Fibroblast of lung (primary cell): Measurements from ENCODE around the gene WRAP53. TPM values are rescaled to one million over a fixed set of nuclear protein-coding genes. Genes with fewer than 3 reads are reported as not detected.

Experiments
- DNase-seq, 2 donors: peaks; one replicate each; pipeline versions ENCODE4 v3.0.0 to v3.0.0-alpha.2; 2010; ENCODE audit warnings: low read depth in 2 of 2
- H2AFZ ChIP-seq: 2 replicates; pipeline ENCODE4 v1.5.1; 2012; ENCODE audit warnings: low read length, control low read depth, inconsistent platforms
- H3K27ac ChIP-seq: 2 replicates; pipeline ENCODE4 v1.5.1; 2011; ENCODE audit warnings: low read length, control low read depth; ENCODE audit not compliant: insufficient read depth
- H3K27me3 ChIP-seq: 2 replicates; pipeline ENCODE4 v1.5.1; 2011; ENCODE audit warnings: mild to moderate bottlenecking, low read length; ENCODE audit not compliant: control insufficient read depth, insufficient read depth
- H3K36me3 ChIP-seq: 2 replicates; pipeline ENCODE4 v1.5.1; 2011; ENCODE audit warnings: low read length; ENCODE audit not compliant: control insufficient read depth, insufficient read depth
- H3K4me1 ChIP-seq: 2 replicates; pipeline ENCODE4 v1.5.1; 2011; ENCODE audit warnings: low read length; ENCODE audit not compliant: control insufficient read depth, insufficient read depth; ENCODE audit errors: extremely low read depth
- H3K4me2 ChIP-seq: 2 replicates; pipeline ENCODE4 v1.5.1; 2011; ENCODE audit warnings: low read length, control low read depth; ENCODE audit not compliant: insufficient read depth; ENCODE audit errors: extremely low read depth
- H3K4me3 ChIP-seq, 4 experiments: fragments of 200-600 bp in 1 of 4; sonication (generic) in 1 of 4; replicated peaks in 1 of 4; 2 replicates each; pipeline ENCODE4 v1.5.1; 2011 to 2016; ENCODE audit warnings: low read length in 4 of 4, low read depth in 3 of 4, mild to moderate bottlenecking in 3 of 4, control low read depth in 2 of 4, inconsistent platforms in 1 of 4, mixed read lengths in 1 of 4; ENCODE audit not compliant: insufficient read depth in 1 of 4; ENCODE audit errors: control extremely low read depth in 1 of 4
- H3K79me2 ChIP-seq: 2 replicates; pipeline ENCODE4 v1.5.1; 2012; ENCODE audit warnings: mild to moderate bottlenecking, low read length, inconsistent platforms; ENCODE audit not compliant: control insufficient read depth, insufficient read depth
- H3K9ac ChIP-seq: 2 replicates; pipeline ENCODE4 v1.5.1; 2011; ENCODE audit warnings: mild to moderate bottlenecking, low read length, control low read depth; ENCODE audit not compliant: insufficient read depth
- H3K9me3 ChIP-seq: 2 replicates; pipeline ENCODE4 v1.5.1; 2012; ENCODE audit warnings: low read depth, low read length; ENCODE audit not compliant: control insufficient read depth, insufficient read depth
- H4K20me1 ChIP-seq: 2 replicates; pipeline ENCODE4 v1.5.1; 2011; ENCODE audit warnings: low read length; ENCODE audit not compliant: control insufficient read depth, insufficient read depth; ENCODE audit errors: extremely low read depth
- CTCF ChIP-seq, 2 donors: IDR thresholded peaks in 1 of 2; conservative IDR thresholded peaks in 1 of 2; 1 replicate in 1 of 2; 2 replicates in 1 of 2; pipeline ENCODE4 v1.5.1; 2011 to 2012; ENCODE audit warnings: low read length in 2 of 2, control low read depth in 1 of 2, inconsistent platforms in 1 of 2, low read depth in 1 of 2, mild to moderate bottlenecking in 1 of 2
- EZH2 ChIP-seq: IDR thresholded peaks from 2 replicates; pipeline ENCODE4 v1.5.1; 2012; ENCODE audit warnings: low read length, control low read depth, mild to moderate bottlenecking; ENCODE audit errors: missing control alignments
- polyA plus RNA-seq, 2 donors: library from polyadenylated mRNA; depleted of rRNA in 1 of 2; stranded (reverse) in 1 of 2; unstranded in 1 of 2; fragments of >200 nt; gene quantifications; 2 replicates each; pipeline ENCODE4 v1.2.1, GENCODE V29; 2011 to 2012; ENCODE audit warnings: missing spikeins in 1 of 2
- total RNA-seq: library from RNA; depleted of rRNA; stranded (reverse); fragments of >200 nt; gene quantifications from 2 replicates; pipeline ENCODE4 v1.2.1, GENCODE V29; 2014

WRAP53 gene
- total and polyA plus RNA-seq, 2 donors (not counting 1 experiment from before 2014, with no cell fraction given) = 3.0 to 3.1 TPM

- no peak for TF ChIP-seq CTCF (conservative IDR thresholded peaks at IDR 0.05 in 1 of 2, IDR thresholded peaks at IDR 0.05 in 1 of 2; ENCODE audit: low read depth in 1 of 2, low read length in 2 of 2)
- TF ChIP-seq EZH2 = no peak
- H3K27ac ChIP-seq = no peak overlapping the region
- no peak overlapping the region for H3K4me3 ChIP-seq
- no peak overlapping the region for H3K9ac ChIP-seq
- no peaks in the 10 kb centered on the region for H3K36me3 ChIP-seq
- peaks cover 32% of the 10 kb centered on the region for H3K27me3 ChIP-seq
- no peak overlapping the region for H2AFZ ChIP-seq
- no peaks in the 10 kb centered on the region for H4K20me1 ChIP-seq
- H3K4me1 ChIP-seq = no peaks in the 10 kb centered on the region
- no peak for DNase-seq
- no peaks in the 10 kb centered on the region for H3K79me2 ChIP-seq
- H3K4me2 ChIP-seq = no peak overlapping the region
- no peaks in the 10 kb centered on the region for H3K9me3 ChIP-seq
Measured at GRCh38 chr17:7739746-7740145, 51.5 kb downstream of the WRAP53 start.

- Histone ChIP-seq H3K9ac (no peak overlapping the region), H3K4me3 (no peak overlapping the region)
Measured at GRCh38 chr17:7740481-7741001, 52.3 kb downstream of the WRAP53 start.

GRCh38 chr17:7742729-7743128 is 54.5 kb downstream of the WRAP53 start:
- no peak overlapping the region for H3K4me3 ChIP-seq
- no peak overlapping the region for H3K4me2 ChIP-seq
- no peaks in the 10 kb centered on the region for H3K9me3 ChIP-seq
- TF ChIP-seq CTCF (conservative IDR thresholded peaks at IDR 0.05 in 1 of 2, IDR thresholded peaks at IDR 0.05 in 1 of 2; ENCODE audit: low read depth in 1 of 2, low read length in 2 of 2) = no peak
- TF ChIP-seq EZH2 = no peak
- DNase-seq = no peak
- H4K20me1 ChIP-seq = no peaks in the 10 kb centered on the region
- H3K27me3 ChIP-seq = peaks cover 23% of the 10 kb centered on the region
- no peaks in the 10 kb centered on the region for H3K36me3 ChIP-seq
- no peaks in the 10 kb centered on the region for H3K79me2 ChIP-seq
- H3K9ac ChIP-seq = no peak overlapping the region
- H3K4me1 ChIP-seq = peaks cover 10% of the 10 kb centered on the region
- no peak overlapping the region for H3K27ac ChIP-seq
- H2AFZ ChIP-seq = no peak overlapping the region

More at GRCh38 chr17:7740481-7741001, 52.3 kb downstream of the WRAP53 start:
- Histone ChIP-seq H3K36me3 (no peaks in the 10 kb centered on the region), H3K27ac (no peak overlapping the region), H4K20me1 (no peaks in the 10 kb centered on the region), H2AFZ (no peak overlapping the region), H3K9me3 (no peaks in the 10 kb centered on the region), H3K27me3 (peaks cover 32% of the 10 kb centered on the region), H3K79me2 (no peaks in the 10 kb centered on the region), H3K4me2 (peak overlapping the region; percentile 8), H3K4me1 (no peaks in the 10 kb centered on the region)
- no peak for DNase-seq
- TF ChIP-seq EZH2 = peak; percentile 46
- no peak for TF ChIP-seq CTCF (conservative IDR thresholded peaks at IDR 0.05 in 1 of 2, IDR thresholded peaks at IDR 0.05 in 1 of 2; ENCODE audit: low read depth in 1 of 2, low read length in 2 of 2)
